HEK293T (cell line): ENCODE measurements around the gene OAS2.

Experiments used
- CTCF ChIA-PET: fragments of 350-600 bp; formaldehyde crosslinking; extraction: SDS; loops from one replicate; lab custom pipeline; 2021; ENCODE audit warnings: antibody characterized with exemption, inconsistent platforms; lab: Yijun Ruan, JAX
- POLR2A ChIA-PET: fragments of 350-600 bp; formaldehyde crosslinking; extraction: SDS; loops from one replicate; lab custom pipeline; 2020; ENCODE audit warnings: antibody characterized with exemption, inconsistent platforms; lab: Yijun Ruan, JAX
- DNase-seq: peaks from one replicate; pipeline ENCODE4 v3.0.0; 2012; ENCODE audit warnings: mixed read lengths; ENCODE audit errors: extremely low spot score
- ARNT ChIP-seq: fragments of 450-650 bp; IDR thresholded peaks from 2 replicates; pipeline ENCODE4 v1.6.1; 2017; ENCODE audit warnings: mild to moderate bottlenecking
- BHLHE40 ChIP-seq: fragments of 450-650 bp; IDR thresholded peaks from 2 replicates; pipeline ENCODE4 v1.6.1; 2016; ENCODE audit warnings: mild to moderate bottlenecking, moderate library complexity, borderline replicate concordance
- CTBP1 ChIP-seq: fragments of 450-650 bp; IDR thresholded peaks from 2 replicates; pipeline ENCODE4 v1.6.1; 2016; ENCODE audit warnings: borderline replicate concordance
- ELF4 ChIP-seq: fragments of 450-650 bp; IDR thresholded peaks from 2 replicates; pipeline ENCODE4 v1.6.1; 2017; ENCODE audit warnings: antibody characterized with exemption
- FOXA1 ChIP-seq: fragments of 450-650 bp; IDR thresholded peaks from 2 replicates; pipeline ENCODE4 v1.6.1; 2016; ENCODE audit warnings: mild to moderate bottlenecking
- FOXK2 ChIP-seq: fragments of 450-650 bp; IDR thresholded peaks from 2 replicates; pipeline ENCODE4 v1.6.1; 2016; ENCODE audit warnings: mild to moderate bottlenecking
- FOXM1 ChIP-seq: fragments of 450-650 bp; IDR thresholded peaks from 2 replicates; pipeline ENCODE4 v1.6.1; 2017; ENCODE audit warnings: mild to moderate bottlenecking, borderline replicate concordance
- HDGF ChIP-seq: fragments of 450-650 bp; IDR thresholded peaks from 2 replicates; pipeline ENCODE4 v1.6.1; 2017; ENCODE audit warnings: antibody characterized with exemption, borderline replicate concordance
- L3MBTL2 ChIP-seq: fragments of 450-650 bp; conservative IDR thresholded peaks from 2 replicates; pipeline ENCODE4 v1.6.1; 2016; ENCODE audit warnings: mild to moderate bottlenecking
- LEF1 ChIP-seq: fragments of 450-650 bp; IDR thresholded peaks from 2 replicates; pipeline ENCODE4 v1.6.1; 2017; ENCODE audit warnings: mild to moderate bottlenecking, borderline replicate concordance
- NFRKB ChIP-seq: fragments of 450-650 bp; IDR thresholded peaks from 2 replicates; pipeline ENCODE4 v1.6.1; 2016; ENCODE audit warnings: mild to moderate bottlenecking, moderate library complexity
- SP1 ChIP-seq: fragments of 450-650 bp; IDR thresholded peaks from 2 replicates; pipeline ENCODE4 v1.6.1; 2017
- SUZ12 ChIP-seq: fragments of 450-650 bp; IDR thresholded peaks from 2 replicates; pipeline ENCODE4 v1.6.1; 2016; ENCODE audit warnings: mild to moderate bottlenecking
- TARDBP ChIP-seq: fragments of 450-650 bp; IDR thresholded peaks from 2 replicates; pipeline ENCODE4 v1.6.1; 2016
- ZNF384 ChIP-seq: fragments of 450-650 bp; IDR thresholded peaks from 2 replicates; pipeline ENCODE4 v1.6.1; 2016
- TF ChIP-seq, protein P1 (sequence below): fragments of 450-650 bp; IDR thresholded peaks from 2 replicates; pipeline ENCODE4 v1.6.1; 2016

Gene OAS2

DNA sequence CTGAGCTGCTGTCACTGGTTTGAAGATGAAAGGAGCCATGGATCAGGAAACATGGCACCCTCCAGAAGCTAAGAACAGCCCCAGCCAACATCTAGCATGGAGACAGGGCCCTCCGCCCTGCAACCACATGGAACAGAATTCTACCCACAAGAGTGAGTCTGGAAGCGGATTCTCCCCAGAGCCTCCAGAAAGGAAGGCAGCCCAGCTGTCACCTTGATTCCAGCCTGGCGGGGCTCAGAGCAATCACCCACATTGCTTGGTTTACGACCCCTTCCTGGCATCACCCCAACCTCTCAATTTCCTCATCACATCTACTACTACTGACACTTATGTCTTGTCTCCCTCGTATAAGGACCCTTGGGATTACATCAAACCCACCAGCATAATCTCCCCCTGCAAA lies 38.5 kb downstream of the OAS2 start:
- ChIA-PET POLR2A (no interaction called here), CTCF (no interaction called here)
- TF ChIP-seq BHLHE40 = no peak
- TF ChIP-seq, protein P1, sequence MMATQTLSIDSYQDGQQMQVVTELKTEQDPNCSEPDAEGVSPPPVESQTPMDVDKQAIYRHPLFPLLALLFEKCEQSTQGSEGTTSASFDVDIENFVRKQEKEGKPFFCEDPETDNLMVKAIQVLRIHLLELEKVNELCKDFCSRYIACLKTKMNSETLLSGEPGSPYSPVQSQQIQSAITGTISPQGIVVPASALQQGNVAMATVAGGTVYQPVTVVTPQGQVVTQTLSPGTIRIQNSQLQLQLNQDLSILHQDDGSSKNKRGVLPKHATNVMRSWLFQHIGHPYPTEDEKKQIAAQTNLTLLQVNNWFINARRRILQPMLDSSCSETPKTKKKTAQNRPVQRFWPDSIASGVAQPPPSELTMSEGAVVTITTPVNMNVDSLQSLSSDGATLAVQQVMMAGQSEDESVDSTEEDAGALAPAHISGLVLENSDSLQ = no peak
- no peak for TF ChIP-seq ZNF384
- TF ChIP-seq CTBP1 = no peak
- no peak for DNase-seq

DNA sequence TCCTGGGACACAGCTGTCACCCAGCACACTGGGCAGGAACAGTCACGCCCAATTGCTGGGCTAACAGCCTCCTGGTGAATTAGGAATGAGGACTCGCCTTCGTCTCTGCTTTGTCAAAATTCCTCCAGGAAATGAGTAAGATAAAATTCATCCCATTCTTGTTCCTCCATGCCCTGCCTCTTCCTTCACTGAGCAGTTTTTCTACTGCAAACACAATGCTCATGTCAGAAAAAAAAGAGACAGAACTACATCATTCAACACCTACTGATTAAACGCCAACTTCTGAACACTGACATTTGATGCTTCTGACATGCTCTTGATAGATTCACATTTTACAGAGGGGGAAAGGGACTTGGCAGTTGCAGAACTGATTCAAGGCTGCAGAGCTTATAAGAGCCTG lies 40.7 kb downstream of the OAS2 start:
- ChIA-PET POLR2A (no interaction called here), CTCF (interaction anchor here (0.5 to 0.7 kb wide), 2 partner anchors 24 to 111 kb away, joined by 3 read pairs; no protein-coding TSS in a partner anchor)
- no peak for DNase-seq
- no peak for TF ChIP-seq FOXM1
- TF ChIP-seq L3MBTL2 = no peak
- TF ChIP-seq ZNF384 = no peak
- no peak for TF ChIP-seq FOXK2
- TF ChIP-seq ELF4 = no peak
- TF ChIP-seq CTBP1 = no peak
- no peak for TF ChIP-seq SP1
- no peak for TF ChIP-seq FOXA1
- TF ChIP-seq SUZ12 = no peak

DNA sequence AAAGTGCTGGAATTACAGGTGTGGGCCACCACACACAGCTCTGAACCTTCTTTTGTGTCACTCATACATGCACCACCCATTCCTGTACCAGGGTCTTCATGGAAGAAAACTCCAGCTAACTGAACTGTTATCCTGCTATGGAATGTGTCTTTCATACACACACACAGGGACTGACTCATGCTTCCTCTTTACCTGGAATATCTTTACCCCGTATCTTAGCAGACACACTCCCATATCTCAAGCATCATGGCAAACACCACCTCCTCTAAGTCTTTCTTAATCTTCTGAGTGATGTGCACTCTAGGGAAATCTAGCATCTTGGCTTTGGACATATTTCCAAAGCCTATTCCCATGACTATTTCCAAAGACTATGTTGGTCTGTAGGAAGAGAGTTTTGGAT lies 43.2 kb downstream of the OAS2 start:
- CTCF ChIA-PET = interaction anchor here (2.0 kb wide), 1 partner anchor 29 kb away, joined by 5 read pairs; no protein-coding TSS in a partner anchor
- POLR2A ChIA-PET = no interaction called here
- DNase-seq = no peak

DNA sequence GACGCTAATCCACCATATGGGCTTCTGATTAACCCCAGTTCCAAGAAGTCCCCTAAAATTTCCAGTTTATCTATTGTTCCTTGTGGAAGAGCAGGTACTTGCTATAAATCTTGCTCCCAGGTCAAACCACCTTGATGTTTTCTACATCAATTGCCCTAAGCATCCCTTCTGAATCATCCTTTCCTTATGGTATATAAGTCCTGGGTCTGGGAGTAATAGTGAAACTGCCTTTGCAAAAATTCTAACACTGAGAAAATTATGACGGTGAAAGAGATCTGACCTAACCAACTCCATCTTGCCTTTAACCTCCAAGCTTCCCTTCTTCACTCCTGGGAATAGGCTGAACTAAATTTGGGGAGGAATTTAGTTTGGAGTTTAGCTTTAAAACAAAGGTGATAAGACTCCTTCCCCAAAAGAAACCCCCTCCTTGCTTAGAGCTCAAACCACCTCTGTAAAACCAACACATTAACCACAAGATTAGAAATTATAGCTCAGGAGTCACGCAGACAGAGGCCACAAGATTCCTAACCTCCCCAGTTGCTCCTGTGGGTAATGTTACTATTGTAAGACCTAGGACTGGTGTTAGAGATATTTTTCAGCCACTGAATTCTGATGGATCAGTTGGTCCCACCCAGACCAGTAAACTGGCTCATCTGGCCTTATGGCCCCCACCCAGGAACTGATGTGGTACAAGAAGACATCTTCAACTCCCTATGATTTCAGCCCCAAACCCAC lies 44.4 kb downstream of the OAS2 start:
- ChIA-PET POLR2A (no interaction called here), CTCF (no interaction called here)
- no peak for DNase-seq
- TF ChIP-seq CTBP1 (no peak), LEF1 (no peak), FOXK2 (no peak), ZNF384 (no peak), SP1 (no peak), NFRKB (no peak), FOXA1 (no peak), SUZ12 (no peak), FOXM1 (no peak), L3MBTL2 (no peak), ARNT (no peak), HDGF (no peak), TARDBP (no peak), BHLHE40 (no peak), ELF4 (no peak)
- TF ChIP-seq, protein P1 = no peak

More for the DNA sequence above, 43.2 kb downstream of the OAS2 start:
- TF ChIP-seq ARNT (no peak), ELF4 (no peak), LEF1 (no peak), TARDBP (no peak), ZNF384 (no peak), HDGF (no peak)

DNA sequence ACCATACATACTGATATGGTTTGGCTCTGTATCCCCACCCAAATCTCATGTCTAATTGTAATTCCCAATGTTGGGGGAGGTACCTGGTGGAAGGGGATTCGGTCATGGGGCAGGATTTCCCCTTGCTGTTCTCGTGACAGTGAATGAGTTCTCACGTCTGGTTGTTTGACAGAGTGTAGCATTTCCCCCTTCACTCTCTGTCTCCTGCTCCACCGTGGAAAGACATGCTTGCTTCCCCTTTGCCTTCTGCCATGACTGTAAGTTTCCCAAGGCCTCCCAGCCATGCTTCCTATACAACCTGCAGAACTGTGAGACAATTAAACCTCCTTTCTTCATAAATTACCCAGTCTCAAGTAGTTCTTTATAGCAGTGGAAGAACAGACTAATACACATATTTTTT lies 49.4 kb downstream of the OAS2 start:
- POLR2A ChIA-PET = no interaction called here
- CTCF ChIA-PET = no interaction called here
- no peak for DNase-seq
- TF ChIP-seq FOXK2 (no peak), ZNF384 (no peak), FOXM1 (no peak), SP1 (no peak), FOXA1 (no peak), HDGF (no peak), SUZ12 (no peak), LEF1 (no peak), TARDBP (no peak)

DNA sequence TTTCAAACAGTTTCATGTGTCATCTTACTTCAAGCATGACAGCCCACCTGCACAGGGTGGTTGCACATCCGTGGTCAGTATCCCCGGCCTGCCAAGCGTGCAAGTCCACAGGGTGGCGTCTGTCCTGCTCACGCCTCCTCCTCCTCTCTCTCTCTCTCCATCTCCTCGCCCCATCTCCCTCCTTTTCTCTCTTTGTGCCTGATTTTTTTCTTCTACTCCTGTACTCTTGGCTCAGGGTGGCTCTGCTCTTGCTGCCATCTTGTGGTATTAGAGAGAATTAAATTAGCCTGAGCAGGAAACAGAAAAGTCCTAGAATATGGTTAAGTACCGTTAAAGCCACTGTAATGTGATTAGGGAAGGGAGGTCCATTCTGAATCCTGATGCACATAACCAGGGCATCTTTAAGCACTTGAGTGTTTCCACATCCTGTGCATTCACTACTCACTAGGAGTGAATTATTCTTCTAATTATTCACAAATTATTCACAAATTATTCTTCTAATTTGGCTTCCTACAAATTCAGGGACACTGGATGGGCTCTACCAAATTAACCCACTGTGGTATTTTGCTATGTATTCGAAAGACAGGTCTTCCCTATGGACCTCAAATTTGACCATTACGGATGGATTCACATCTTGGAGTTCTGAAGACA lies 52.7 kb downstream of the OAS2 start:
- DNase-seq = peak; percentile 48
- no peak for TF ChIP-seq FOXK2
- peak; percentile 49; the same call in 1 of the 2 replicates for TF ChIP-seq ZNF384
- CTCF ChIA-PET = interaction anchor here (2.5 kb wide), 1 partner anchor 38 kb away, joined by 6 read pairs; no protein-coding TSS in a partner anchor
- POLR2A ChIA-PET = no interaction called here

DNA sequence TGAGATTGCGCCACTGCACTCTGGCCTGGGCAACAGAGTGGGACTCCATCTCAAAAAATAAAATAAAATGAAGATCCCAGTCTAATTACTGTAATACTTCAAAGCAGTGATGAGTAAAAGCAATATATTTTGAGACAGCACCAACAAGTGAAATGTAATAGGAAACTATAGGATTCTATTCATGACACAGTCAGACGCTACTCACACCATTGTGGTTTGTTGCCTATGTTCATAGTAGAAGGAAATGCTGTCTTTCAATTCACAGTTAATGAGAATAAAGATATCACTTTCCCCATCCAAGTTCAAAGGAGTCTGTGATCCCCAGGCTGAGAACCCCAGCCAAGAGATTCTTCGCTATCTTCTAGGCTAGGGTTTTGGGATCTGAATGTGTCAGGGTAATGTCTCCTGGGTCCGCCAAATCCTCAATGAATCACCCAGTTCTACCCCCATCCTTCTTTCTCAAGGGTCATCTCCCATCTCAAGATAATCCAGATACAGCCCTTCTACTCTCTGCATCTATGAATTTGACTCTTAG lies 61.7 kb downstream of the OAS2 start:
- DNase-seq = no peak
- TF ChIP-seq HDGF = no peak
- TF ChIP-seq FOXA1 = no peak
- no peak for TF ChIP-seq TARDBP
- no peak for TF ChIP-seq LEF1
- TF ChIP-seq, protein P1 = no peak
- no peak for TF ChIP-seq ARNT
- TF ChIP-seq ELF4 = no peak
- TF ChIP-seq CTBP1 = no peak
- TF ChIP-seq NFRKB = no peak
- TF ChIP-seq SP1 = no peak
- TF ChIP-seq FOXM1 = no peak
- no peak for TF ChIP-seq ZNF384
- TF ChIP-seq BHLHE40 = no peak
- no peak for TF ChIP-seq L3MBTL2
- no peak for TF ChIP-seq SUZ12
- TF ChIP-seq FOXK2 = no peak
- CTCF ChIA-PET = interaction anchor here (1.1 kb wide), 1 partner anchor 47 kb away, joined by 3 read pairs; no protein-coding TSS in a partner anchor
- POLR2A ChIA-PET = no interaction called here
